ENCODE measurements around the gene KLHL20. TPM values are rescaled to one million over a fixed set of nuclear protein-coding genes. Genes with fewer than 3 reads are reported as not detected.

Gene KLHL20
- total and polyA plus RNA-seq, 2 experiments from 2014 or later: 12.3 to 14.5 TPM

- TF ChIP-seq ZNF462 (CRISPR knock-in tag; IDR thresholded peaks at IDR 0.05) (no peak), ZNF331 (CRISPR knock-in tag; IDR thresholded peaks at IDR 0.05; ENCODE audit: low read depth) (no peak), POLR2AphosphoS5 (IDR thresholded peaks at IDR 0.05; ENCODE audit: low read depth) (no peak), EZH2phosphoT487 (IDR thresholded peaks at IDR 0.05; ENCODE audit: unreplicated experiment) (no peak)
These were observed 56.8 kb downstream of the KLHL20 start (continued) for GRCh38 chr1:173771560-173771959.

- no peak overlapping the region for H3K27ac Mint-ChIP-seq
- Histone ChIP-seq H3K27ac (ENCODE audit: low read depth) (no peak overlapping the region), H3K36me3 (ENCODE audit: insufficient read depth) (no peaks in the 10 kb centered on the region), H2AFZ (no peak overlapping the region), H3K4me2 (no peak overlapping the region), H3K27me3 (ENCODE audit: insufficient read depth) (no peaks in the 10 kb centered on the region), H4K20me1 (replicated peaks; ENCODE audit: insufficient read depth) (no peaks in the 10 kb centered on the region; the same call in 1 of the 2 replicates), H3K79me2 (replicated peaks; ENCODE audit: insufficient read depth) (no peaks in the 10 kb centered on the region), H3K4me1 (ENCODE audit: insufficient read depth) (no peaks in the 10 kb centered on the region), H3K9me2 (ENCODE audit: insufficient read depth) (no peaks in the 10 kb centered on the region), H3K4me3 (no peak overlapping the region), H3F3A (replicated peaks; ENCODE audit: low read depth) (no peaks in the 10 kb centered on the region)
- peaks cover 3% of the 10 kb centered on the region; the same call in 2 of the 3 replicates for H3K36me3 Mint-ChIP-seq (ENCODE audit: low read depth)
- no peak for DNase-seq (ENCODE audit: low spot score)
- no peak overlapping the region for H3K4me3 Mint-ChIP-seq
- H3K27me3 Mint-ChIP-seq (ENCODE audit: insufficient read depth, low read depth, poor library complexity): no peaks in the 10 kb centered on the region
- H3K4me1 Mint-ChIP-seq: no peaks in the 10 kb centered on the region
- ATAC-seq: no peak
- no peaks in the 10 kb centered on the region for H3K9me3 Mint-ChIP-seq
- TF ChIP-seq ZNF114 (CRISPR knock-in tag; IDR thresholded peaks at IDR 0.05) (no peak), NANOG (IDR thresholded peaks at IDR 0.05; ENCODE audit: borderline replicate concordance) (no peak), REST (IDR thresholded peaks at IDR 0.05; ENCODE audit: unreplicated experiment) (no peak), CTCF (conservative IDR thresholded peaks at IDR 0.05; ENCODE audit: low read depth in 2 of 2) (no peak), ZNF331 (CRISPR knock-in tag; IDR thresholded peaks at IDR 0.05; ENCODE audit: low read depth) (no peak)
These were observed 60.9 kb downstream of the KLHL20 start for GRCh38 chr1:173775578-173776226.

Measured in GM23338 (cell line).